Measurements from ENCODE around the gene PDZD7. TPM values are rescaled to one million over a fixed set of nuclear protein-coding genes. Genes with fewer than 3 reads are reported as not detected.
A peak's percentile ranks its signal among the peaks of the same experiment; 100 is the strongest.

The PDZD7 gene
- total RNA-seq, 1 experiment from 2014 or later, result 6.1 TPM

DNA sequence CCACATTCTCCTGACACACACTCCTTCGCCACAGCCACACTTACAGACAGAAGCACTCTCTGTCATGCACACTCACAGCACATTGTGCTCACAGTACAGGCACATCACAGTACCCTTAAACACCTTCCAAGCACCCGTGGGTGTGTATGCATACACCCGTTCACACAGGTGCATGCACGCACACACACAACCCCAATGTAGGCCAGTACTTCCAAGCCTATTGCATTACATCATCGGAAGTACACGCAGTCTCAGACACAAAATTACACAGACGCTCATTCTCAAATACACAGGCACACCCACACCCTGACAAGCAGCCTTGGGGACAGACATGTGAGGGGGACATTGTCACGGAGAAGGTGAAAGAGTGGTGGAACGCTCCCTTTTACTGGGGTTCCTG lies 42.0 kb upstream of the PDZD7 start:
- TF ChIP-seq EGR1 (IDR thresholded peaks at IDR 0.05; ENCODE audit: low read depth) (no peak), TCF7L2 (IDR thresholded peaks at IDR 0.05; ENCODE audit: borderline replicate concordance, extremely low read depth, insufficient read depth, insufficient read length) (no peak), YY1 (IDR thresholded peaks at IDR 0.05; ENCODE audit: extremely low read depth, insufficient replicate concordance, low read depth, low read length) (no peak), EZH2 (IDR thresholded peaks at IDR 0.05) (no peak), ELF1 (IDR thresholded peaks at IDR 0.05; ENCODE audit: borderline replicate concordance, low read depth) (no peak)
- TF ChIP-seq, protein P1, sequence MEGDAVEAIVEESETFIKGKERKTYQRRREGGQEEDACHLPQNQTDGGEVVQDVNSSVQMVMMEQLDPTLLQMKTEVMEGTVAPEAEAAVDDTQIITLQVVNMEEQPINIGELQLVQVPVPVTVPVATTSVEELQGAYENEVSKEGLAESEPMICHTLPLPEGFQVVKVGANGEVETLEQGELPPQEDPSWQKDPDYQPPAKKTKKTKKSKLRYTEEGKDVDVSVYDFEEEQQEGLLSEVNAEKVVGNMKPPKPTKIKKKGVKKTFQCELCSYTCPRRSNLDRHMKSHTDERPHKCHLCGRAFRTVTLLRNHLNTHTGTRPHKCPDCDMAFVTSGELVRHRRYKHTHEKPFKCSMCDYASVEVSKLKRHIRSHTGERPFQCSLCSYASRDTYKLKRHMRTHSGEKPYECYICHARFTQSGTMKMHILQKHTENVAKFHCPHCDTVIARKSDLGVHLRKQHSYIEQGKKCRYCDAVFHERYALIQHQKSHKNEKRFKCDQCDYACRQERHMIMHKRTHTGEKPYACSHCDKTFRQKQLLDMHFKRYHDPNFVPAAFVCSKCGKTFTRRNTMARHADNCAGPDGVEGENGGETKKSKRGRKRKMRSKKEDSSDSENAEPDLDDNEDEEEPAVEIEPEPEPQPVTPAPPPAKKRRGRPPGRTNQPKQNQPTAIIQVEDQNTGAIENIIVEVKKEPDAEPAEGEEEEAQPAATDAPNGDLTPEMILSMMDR (IDR thresholded peaks at IDR 0.05 in 2 of 3, conservative IDR thresholded peaks at IDR 0.05 in 1 of 3; ENCODE audit: borderline replicate concordance in 1 of 3, insufficient read depth in 1 of 3, low read depth in 2 of 3, low read length in 2 of 3), result no peak
- POLR2A ChIA-PET, result no interaction called here
- Histone ChIP-seq H3K4me3 (replicated peaks in 1 of 2; ENCODE audit: low read depth in 1 of 2, low read length in 2 of 2) (no peak overlapping the region), H3K27ac (ENCODE audit: low read depth, low read length) (no peak overlapping the region), H3K27me3 (ENCODE audit: insufficient read depth, low read length) (peaks cover 12% of the 10 kb centered on the region), H3K4me1 (ENCODE audit: control insufficient read depth in 1 of 2, insufficient read depth in 2 of 2, low read length in 2 of 2) (peaks cover 4 to 27% of the 10 kb centered on the region in 2 experiments), H3K36me3 (ENCODE audit: control insufficient read depth in 1 of 2, insufficient read depth in 2 of 2, low read length in 2 of 2) (no peaks in the 10 kb centered on the region), H3K9me3 (ENCODE audit: control insufficient read depth in 1 of 2, insufficient read depth in 1 of 2, low read depth in 1 of 2, low read length in 2 of 2) (no peaks in the 10 kb centered on the region), H3K4me2 (ENCODE audit: low read length) (no peak overlapping the region), H2AFZ (ENCODE audit: low read depth, low read length, poor library complexity, severe bottlenecking) (no peak overlapping the region), H3K79me2 (ENCODE audit: insufficient read depth, low read length) (no peaks in the 10 kb centered on the region), H4K20me1 (ENCODE audit: insufficient read depth) (no peaks in the 10 kb centered on the region), H3K9me2 (ENCODE audit: insufficient read depth) (no peaks in the 10 kb centered on the region), H3K9ac (ENCODE audit: low read length) (no peak overlapping the region)
- ATAC-seq, result no peak
- intact Hi-C loops (cut with micrococcal nuclease), result no loop called here
- BruUV-seq (replicated peaks), result no TSS peak
- RAD21 ChIA-PET (ENCODE audit: low non-redundant PET in 1 of 2, low total read pairs in 2 of 2, uncharacterized antibody in 2 of 2, unreplicated experiment in 2 of 2), result no interaction called here
- CTCF ChIA-PET, result interaction anchor here (2.1 kb wide), 1 partner anchor 23 kb away, joined by 11 read pairs; no protein-coding TSS in a partner anchor
- no peak for DNase-seq (ENCODE audit: low read depth, low spot score)

DNA sequence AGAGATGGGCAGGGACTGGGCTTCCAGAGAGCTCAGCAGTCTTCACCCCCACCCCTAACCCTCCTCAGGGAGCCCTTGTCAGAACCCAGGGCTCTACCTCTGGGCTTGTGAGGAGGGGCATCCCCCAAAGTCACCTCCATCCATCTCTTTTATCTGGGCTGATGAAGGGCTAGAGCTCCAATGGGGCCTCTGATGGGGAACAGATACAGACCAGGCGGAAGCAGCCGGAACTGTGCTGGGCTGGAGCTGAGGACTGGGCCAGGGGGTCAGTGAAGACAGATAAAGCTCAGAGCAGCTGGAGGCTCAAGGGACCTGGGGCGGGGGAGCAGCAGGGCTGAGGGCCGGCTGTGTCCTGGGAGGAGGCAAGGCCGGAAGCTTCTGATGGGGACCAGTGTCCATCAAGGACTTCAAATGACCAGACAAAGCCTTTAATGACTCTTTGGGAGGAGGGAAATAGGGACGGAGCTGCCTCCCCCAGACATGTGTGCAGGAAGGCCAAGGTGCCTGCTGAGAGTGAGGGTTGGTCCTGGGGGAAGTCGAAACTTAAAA lies 41.0 kb upstream of the PDZD7 start:
- no TSS peak for BruUV-seq (replicated peaks)
- H3K27ac ChIP-seq (ENCODE audit: low read depth, low read length), result no peak overlapping the region
- peaks cover 12% of the 10 kb centered on the region for H3K27me3 ChIP-seq (ENCODE audit: insufficient read depth, low read length)
- ATAC-seq (no peak), DNase-seq (ENCODE audit: low read depth, low spot score) (no peak)
- intact Hi-C loops (cut with micrococcal nuclease), result no loop called here
- H3K79me2 ChIP-seq (ENCODE audit: insufficient read depth, low read length), result no peaks in the 10 kb centered on the region
- H3K9ac ChIP-seq (ENCODE audit: low read length), result no peak overlapping the region
- H3K9me2 ChIP-seq (ENCODE audit: insufficient read depth), result no peaks in the 10 kb centered on the region
- H4K20me1 ChIP-seq (ENCODE audit: insufficient read depth), result no peaks in the 10 kb centered on the region
- POLR2A ChIA-PET, result interaction anchor here (0.7 kb wide), 1 partner anchor 11 kb away, joined by 4 read pairs; no protein-coding TSS in a partner anchor
- CTCF ChIA-PET, result interaction anchor here (0.8 to 8.3 kb wide), 3 partner anchors 10 to 53 kb away, joined by 3 to 91 read pairs (median 4); partner anchors contain the start of gene KAZALD1
- H3K4me1 ChIP-seq (ENCODE audit: control insufficient read depth in 1 of 2, insufficient read depth in 2 of 2, low read length in 2 of 2), result peaks cover 4 to 35% of the 10 kb centered on the region in 2 experiments
- H3K4me3 ChIP-seq (replicated peaks in 1 of 2; ENCODE audit: low read depth in 1 of 2, low read length in 2 of 2), result no peak overlapping the region
- H3K4me2 ChIP-seq (ENCODE audit: low read length), result peak overlapping the region; percentile 29; the same call in 1 of the 2 replicates
- RAD21 ChIA-PET (ENCODE audit: low non-redundant PET in 1 of 2, low total read pairs in 2 of 2, uncharacterized antibody in 2 of 2, unreplicated experiment in 2 of 2), result no interaction called here
- H3K9me3 ChIP-seq (ENCODE audit: control insufficient read depth in 1 of 2, insufficient read depth in 1 of 2, low read depth in 1 of 2, low read length in 2 of 2), result no peaks in the 10 kb centered on the region
- H2AFZ ChIP-seq (ENCODE audit: low read depth, low read length, poor library complexity, severe bottlenecking), result no peak overlapping the region
- no peaks in the 10 kb centered on the region for H3K36me3 ChIP-seq (ENCODE audit: control insufficient read depth in 1 of 2, insufficient read depth in 2 of 2, low read length in 2 of 2)
- TF ChIP-seq ZFX (IDR thresholded peaks at IDR 0.05) (no peak), YY1 (IDR thresholded peaks at IDR 0.05; ENCODE audit: extremely low read depth, insufficient replicate concordance, low read depth, low read length) (no peak), EZH2 (IDR thresholded peaks at IDR 0.05) (no peak), TCF7L2 (IDR thresholded peaks at IDR 0.05; ENCODE audit: borderline replicate concordance, extremely low read depth, insufficient read depth, insufficient read length) (no peak), RAD21 (IDR thresholded peaks at IDR 0.05; ENCODE audit: low read depth) (no peak), EGR1 (IDR thresholded peaks at IDR 0.05; ENCODE audit: low read depth) (no peak), POLR2A (IDR thresholded peaks at IDR 0.05; ENCODE audit: borderline replicate concordance, extremely low read depth, insufficient read depth, insufficient read length) (no peak), ELF1 (IDR thresholded peaks at IDR 0.05; ENCODE audit: borderline replicate concordance, low read depth) (no peak), SP1 (IDR thresholded peaks at IDR 0.05; ENCODE audit: low read depth) (no peak), EZH2phosphoT487 (IDR thresholded peaks at IDR 0.05; ENCODE audit: borderline replicate concordance) (no peak), ZNF274 (IDR thresholded peaks at IDR 0.05; ENCODE audit: low read depth, low read length) (no peak)
- TF ChIP-seq, protein P1 (IDR thresholded peaks at IDR 0.05 in 2 of 3, conservative IDR thresholded peaks at IDR 0.05 in 1 of 3; ENCODE audit: borderline replicate concordance in 1 of 3, insufficient read depth in 1 of 3, low read depth in 2 of 3, low read length in 2 of 3), result no peak
